Activated CD4-positive, alpha-beta T cell treated with anti-CD3 and anti-CD28 coated beads, Interleukin-2, Interleukin-4, amounts not matched to agents 100 ng/mL and 50 ng/mL, durations not matched to agents 16 hours and 8 hours (primary cell): ENCODE data around the gene ANKRD61.
"Not testable (repeated sequence)": the region's sequence is repeated elsewhere in the genome, so short reads cannot be mapped to it uniquely, and the experiment has no call there.

Experiments
- DNase-seq: peaks from one replicate; pipeline ENCODE4 v3.0.0-alpha.2; 2020; ENCODE audit warnings: low spot score

Gene ANKRD61

DNA sequence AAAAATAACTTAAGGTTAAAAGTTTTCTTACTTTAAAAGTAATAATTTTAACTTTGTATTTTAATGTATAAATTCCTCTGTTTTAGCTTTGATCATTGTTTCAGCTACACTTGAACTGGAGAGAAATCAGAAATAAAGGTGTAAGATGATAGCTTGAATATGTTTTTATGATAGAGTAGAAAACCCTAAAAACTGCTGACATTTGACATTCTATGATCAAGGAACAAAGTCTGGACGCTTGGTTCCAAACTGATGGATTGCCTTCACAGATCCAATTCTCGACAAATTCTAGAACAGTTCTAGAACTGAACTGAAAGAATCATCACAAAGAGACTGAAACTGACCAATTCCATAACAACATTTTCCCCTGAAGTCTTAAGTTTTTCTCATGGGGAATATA, at the start of gene ANKRD61:
Gene ANKRD61 (plus strand): TSS at position 389 of the 400 bp plus-strand sequence. CDS start 0 bp downstream, at position 389.
- no peak for DNase-seq

GRCh38 chr7:5987061-5987460, 44.1 kb upstream of the ANKRD61 start:
- DNase-seq: not testable (repeated sequence)

- DNase-seq: peak; percentile 30
Observed at GRCh38 chr7:5997210-5997808, 33.9 kb upstream of the ANKRD61 start.

GRCh38 chr7:6007386-6007785, 23.8 kb upstream of the ANKRD61 start:
- no peak for DNase-seq

GRCh38 chr7:6007835-6008590, 23.2 kb upstream of the ANKRD61 start:
- DNase-seq: not testable (repeated sequence)

GRCh38 chr7:6008668-6009611, 22.2 kb upstream of the ANKRD61 start, which contains the start of the genes AIMP2 and PMS2:
AIMP2 (plus strand) TSS chr7:6009272; CDS start chr7:6009364, 92 bp downstream.
PMS2 (minus strand) TSS chr7:6009049; CDS start chr7:6009019, 30 bp downstream.
- peak; percentile 99 for DNase-seq

GRCh38 chr7:6010370-6010769, 20.8 kb upstream of the ANKRD61 start:
- not testable (repeated sequence) for DNase-seq

GRCh38 chr7:6011541-6011940, 19.6 kb upstream of the ANKRD61 start:
- no peak for DNase-seq

GRCh38 chr7:6012355-6013104, 18.6 kb upstream of the ANKRD61 start:
- DNase-seq: peak; percentile 50

DNA sequence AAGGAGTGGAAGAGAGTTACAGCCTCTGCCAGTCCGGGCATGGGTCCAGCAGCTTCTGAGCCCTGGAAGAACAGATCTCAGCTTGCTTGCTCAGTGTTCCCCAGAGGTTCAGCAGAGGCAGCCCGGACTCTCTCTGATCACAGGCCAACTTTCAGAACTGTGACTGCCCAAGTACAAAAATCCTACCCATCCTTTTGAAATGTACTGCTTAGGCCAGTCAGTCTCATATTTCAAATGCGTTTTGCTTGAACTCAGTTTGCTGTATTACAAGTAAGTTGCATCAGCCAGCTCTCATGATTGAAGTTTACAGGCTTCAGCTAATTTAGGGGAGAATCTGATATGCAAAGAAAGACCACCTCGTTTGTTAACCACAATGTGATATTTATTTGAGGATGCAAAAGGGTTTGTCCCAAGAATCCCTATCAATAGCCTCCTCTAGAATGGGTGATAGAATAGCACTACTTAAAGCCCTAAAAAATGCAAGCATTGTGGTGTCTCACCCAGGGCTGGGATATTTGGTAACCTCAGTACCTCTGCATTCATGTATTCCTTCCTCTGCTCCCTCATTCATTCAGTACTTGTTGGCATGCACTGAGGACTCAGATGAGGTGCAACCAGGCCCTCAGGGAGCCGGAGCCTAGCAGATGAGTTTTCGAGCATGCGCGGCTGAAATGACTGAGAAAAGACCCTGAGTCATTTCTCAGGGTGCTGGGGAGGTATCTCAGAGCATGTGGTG, 15.1 kb upstream of the ANKRD61 start:
- peak; percentile 42 for DNase-seq

DNA sequence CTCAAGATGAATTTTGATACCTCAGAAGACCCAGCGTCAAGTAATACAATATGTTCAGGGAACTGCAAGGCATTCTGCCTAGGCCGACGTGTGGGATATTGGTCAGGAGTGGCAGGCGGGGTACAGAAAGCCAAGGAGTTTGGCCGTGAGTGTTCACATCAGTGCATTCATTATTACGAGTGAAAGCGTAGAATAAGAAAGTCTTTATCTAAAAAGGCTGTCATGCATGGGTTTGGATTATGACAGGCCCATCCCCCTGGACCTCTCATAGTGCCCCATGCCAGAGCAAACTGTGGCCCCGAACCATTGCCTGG, 14.6 kb upstream of the ANKRD61 start:
- no peak for DNase-seq

DNA sequence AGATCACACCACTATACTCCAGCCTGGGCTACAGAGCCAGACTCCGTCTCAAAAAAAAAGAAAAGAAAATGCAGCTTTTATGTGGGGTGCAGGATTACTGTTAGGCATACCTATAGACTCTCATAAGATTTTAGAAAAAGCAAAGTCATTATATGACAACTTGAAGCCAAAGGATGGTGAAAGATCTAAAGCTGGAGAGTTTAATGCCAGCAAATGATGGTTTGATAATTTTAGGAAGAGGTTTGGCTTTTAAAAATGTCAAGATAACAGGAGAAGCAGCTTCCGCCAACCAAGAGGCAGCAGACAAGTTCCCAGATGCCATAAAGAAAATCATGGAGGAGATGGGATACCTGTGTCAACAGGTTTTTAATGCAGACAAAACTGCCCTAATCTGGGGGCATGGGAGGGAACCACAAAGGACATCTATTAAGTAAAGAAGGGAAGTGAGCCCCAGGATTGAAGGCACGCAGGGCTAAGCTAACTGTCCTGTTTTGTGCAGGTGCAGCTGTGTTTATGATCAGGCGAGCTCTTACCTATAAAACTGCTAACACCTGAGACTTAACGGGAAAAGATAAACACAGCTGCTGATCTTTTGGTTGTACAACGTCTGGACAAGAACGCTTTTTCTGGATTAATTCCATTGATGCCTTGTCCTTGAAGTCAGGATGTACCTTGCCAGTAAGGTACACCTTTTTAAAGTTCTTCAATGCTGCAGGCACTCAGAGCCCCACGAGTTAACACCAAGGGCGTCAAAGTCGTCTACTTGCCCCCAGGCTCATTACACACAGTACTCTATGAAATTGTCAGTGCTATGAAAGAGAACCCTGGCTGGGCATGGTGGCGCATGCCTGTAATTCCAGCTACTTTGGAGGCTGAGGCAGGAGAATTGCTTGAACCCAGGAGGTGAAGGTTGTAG, 10.5 kb upstream of the ANKRD61 start:
- DNase-seq: no peak

GRCh38 chr7:6022707-6023106, 8.5 kb upstream of the ANKRD61 start:
- DNase-seq: no peak

GRCh38 chr7:6023974-6024435, 7.2 kb upstream of the ANKRD61 start:
- no peak for DNase-seq

GRCh38 chr7:6026011-6026819, 5.0 kb upstream of the ANKRD61 start:
- peak; percentile 51 for DNase-seq

GRCh38 chr7:6026820-6027311, 4.3 kb upstream of the ANKRD61 start:
- no peak for DNase-seq

- DNase-seq: no peak
Observed at GRCh38 chr7:6027806-6028365, 3.3 kb upstream of the ANKRD61 start.

GRCh38 chr7:6028563-6028962, 2.6 kb upstream of the ANKRD61 start:
- no peak for DNase-seq
